ENCODE results near the gene TPSG1.

Gene TPSG1

DNA sequence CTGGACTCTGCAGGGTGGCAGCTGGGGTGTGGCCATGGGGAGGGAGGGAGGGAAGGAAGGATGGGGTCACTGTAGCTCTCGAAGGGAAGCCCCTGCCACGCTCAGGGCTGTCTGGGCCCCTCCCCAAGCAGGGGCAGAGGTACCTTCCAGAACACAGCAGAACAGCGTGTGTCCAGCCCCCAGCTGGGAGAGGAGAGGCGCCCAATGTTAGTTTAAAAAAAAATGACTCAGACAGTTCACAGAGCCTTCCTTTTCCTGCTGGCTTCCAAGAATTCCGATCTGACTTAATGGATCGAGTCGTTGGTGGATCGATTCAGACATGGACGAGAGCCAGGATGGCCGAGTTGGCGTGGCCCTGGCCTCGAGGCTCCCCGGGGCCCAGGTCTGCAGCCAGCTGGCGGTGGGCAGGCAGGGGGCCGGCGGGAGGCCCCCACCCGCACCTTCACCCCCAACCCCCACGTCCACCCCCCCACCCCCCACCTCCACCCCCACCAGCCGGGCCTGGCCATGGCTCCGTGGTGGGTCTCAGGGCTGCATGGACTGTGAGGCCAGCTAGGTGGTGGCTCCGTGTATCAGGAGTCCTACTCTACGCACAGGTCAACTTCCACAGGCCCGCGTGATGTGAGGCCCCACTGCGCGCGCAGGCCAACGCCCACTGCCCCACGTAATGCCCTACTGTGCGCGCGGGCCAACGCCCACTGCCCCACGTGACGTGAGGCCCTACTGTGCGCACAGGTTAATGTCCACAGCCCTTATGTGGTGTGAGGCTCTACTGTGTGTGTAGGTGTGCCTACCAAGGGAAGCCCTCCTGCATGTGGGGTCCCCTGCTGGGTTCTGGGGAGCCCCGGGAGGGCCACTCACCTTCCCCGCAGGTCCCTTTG, 50.4 kb downstream of the TPSG1 start:
- no peak for DNase-seq

DNA sequence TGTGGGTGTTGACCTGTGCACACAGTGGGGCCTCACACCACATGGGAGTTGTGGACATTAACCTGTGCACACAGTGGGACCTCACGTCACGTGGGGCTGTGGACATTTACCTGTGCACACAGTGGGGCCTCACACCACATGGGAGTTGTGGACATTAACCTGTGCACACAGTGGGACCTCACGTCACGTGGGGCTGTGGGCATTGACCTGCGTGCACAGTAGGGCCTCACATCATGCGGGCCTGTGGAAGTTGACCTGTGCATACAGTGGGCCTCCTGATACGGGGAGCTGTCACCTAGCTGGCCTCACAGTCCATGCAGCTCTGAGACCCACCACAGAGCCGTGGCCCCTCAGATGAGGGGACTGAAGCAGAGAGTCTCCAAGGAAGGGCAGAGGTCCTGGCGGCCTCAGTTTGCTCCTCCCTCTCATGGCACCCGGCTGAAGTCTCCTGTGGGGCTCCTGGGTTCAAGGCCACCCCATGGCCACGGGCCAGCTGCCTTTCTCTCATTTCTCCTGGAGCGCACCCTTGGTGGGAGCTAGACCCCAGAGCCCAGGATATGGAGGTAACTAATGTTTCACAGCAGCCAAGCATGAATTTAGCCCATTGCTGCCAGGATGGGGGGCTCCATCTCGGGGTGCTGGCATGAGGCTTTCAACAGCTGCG, 51.1 kb downstream of the TPSG1 start:
- no peak for DNase-seq

DNA sequence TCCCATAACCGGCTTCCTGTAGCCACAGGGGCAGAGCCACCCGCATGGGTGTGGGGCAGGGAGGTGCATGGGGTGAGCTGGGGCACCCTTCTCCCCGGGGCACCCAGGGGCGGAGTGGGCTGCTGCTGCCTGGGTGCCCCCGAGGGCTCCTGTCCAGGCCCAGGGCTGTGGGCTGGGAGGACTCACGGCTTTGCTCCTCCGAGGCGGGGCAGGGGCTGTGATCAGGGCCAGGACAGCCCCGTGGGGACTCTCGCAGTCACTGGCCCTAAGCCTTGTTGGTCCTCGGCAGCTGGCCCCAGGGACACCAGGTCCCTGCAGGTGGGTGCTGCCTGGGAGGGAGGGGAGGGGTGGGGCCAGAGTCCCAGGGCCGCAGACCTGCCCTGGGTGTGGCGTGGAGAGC, 52.4 kb downstream of the TPSG1 start:
- DNase-seq, result no peak

GRCh38 chr16:1171854-1172428, 53.1 kb downstream of the TPSG1 start:
- no peak for DNase-seq
